Measurements from ENCODE around the gene POFUT2. TPM values are rescaled to one million over a fixed set of nuclear protein-coding genes. Genes with fewer than 3 reads are reported as not detected.

POFUT2 gene
- total RNA-seq, 3 donors from 2014 or later, result 26.4 to 38.0 (median 29.8) TPM

- H3K9me3 ChIP-seq, result no peaks in the 10 kb centered on the region
- peaks cover 10% of the 10 kb centered on the region for H3K4me1 ChIP-seq (ENCODE audit: low read depth)
- intact Hi-C loops (cut with DNase I, micrococcal nuclease), result no loop called here
- H3K4me3 ChIP-seq, result no peak overlapping the region
- H3K36me3 ChIP-seq (ENCODE audit: low read depth), result no peaks in the 10 kb centered on the region
- no peak for TF ChIP-seq CTCF (IDR thresholded peaks at IDR 0.05)
- DNase-seq (peak in 1 of 3 donors; percentile 12), ATAC-seq (no peak)
These were observed 40.8 kb upstream of the POFUT2 start for GRCh38 chr21:45328198-45329091.

GRCh38 chr21:45327441-45328197 lies 39.9 kb upstream of the POFUT2 start:
- DNase-seq (peak in 1 of 3 donors; percentile 20), ATAC-seq (no peak)
- Histone ChIP-seq H3K4me3 (no peak overlapping the region), H3K4me1 (ENCODE audit: low read depth) (peaks cover 10% of the 10 kb centered on the region), H3K9me3 (no peaks in the 10 kb centered on the region), H3K36me3 (ENCODE audit: low read depth) (no peaks in the 10 kb centered on the region)
- no peak for TF ChIP-seq CTCF (IDR thresholded peaks at IDR 0.05)
- intact Hi-C loops (cut with DNase I, micrococcal nuclease), result no loop called here

GRCh38 chr21:45326891-45327440 lies 39.3 kb upstream of the POFUT2 start:
- H3K4me1 ChIP-seq (ENCODE audit: low read depth), result peaks cover 10% of the 10 kb centered on the region
- no peak for ATAC-seq
- no peak overlapping the region for H3K4me3 ChIP-seq
- no peaks in the 10 kb centered on the region for H3K9me3 ChIP-seq
- no peak for TF ChIP-seq CTCF (IDR thresholded peaks at IDR 0.05)
- DNase-seq, result no peak
- intact Hi-C loops (cut with DNase I, micrococcal nuclease), result no loop called here
- no peaks in the 10 kb centered on the region for H3K36me3 ChIP-seq (ENCODE audit: low read depth)

- intact Hi-C loops (cut with DNase I, micrococcal nuclease), result no loop called here
- TF ChIP-seq CTCF (IDR thresholded peaks at IDR 0.05), result no peak
- ATAC-seq (no peak), DNase-seq (peak in 1 of 3 donors; percentile 23)
- H3K4me1 ChIP-seq (ENCODE audit: low read depth), result peaks cover 10% of the 10 kb centered on the region
- H3K4me3 ChIP-seq, result no peak overlapping the region
- H3K36me3 ChIP-seq (ENCODE audit: low read depth), result no peaks in the 10 kb centered on the region
- H3K9me3 ChIP-seq, result no peaks in the 10 kb centered on the region
These were observed 38.6 kb upstream of the POFUT2 start for GRCh38 chr21:45326169-45326851.
